Duodenal mucosa (tissue), 2 donors: ENCODE measurements around the gene CHD6.

Source experiments
- H3K27ac ChIP-seq: one replicate; pipeline ENCODE4 v1.7.0; 2013; ENCODE audit warnings: low read depth, low read length
- H3K27me3 ChIP-seq, 2 donors: one replicate each; pipeline ENCODE4 v1.7.0; 2013; ENCODE audit warnings: low read length in 2 of 2, control low read depth in 1 of 2; ENCODE audit not compliant: insufficient read depth in 2 of 2, control insufficient read depth in 1 of 2
- H3K36me3 ChIP-seq, 2 donors: one replicate each; pipeline ENCODE4 v1.7.0; 2013; ENCODE audit warnings: low read length in 2 of 2, control low read depth in 1 of 2; ENCODE audit not compliant: insufficient read depth in 2 of 2, control insufficient read depth in 1 of 2
- H3K4me1 ChIP-seq, 2 donors: one replicate each; pipeline ENCODE4 v1.7.0; 2013; ENCODE audit warnings: low read length in 2 of 2, control low read depth in 1 of 2; ENCODE audit not compliant: insufficient read depth in 2 of 2, control insufficient read depth in 1 of 2
- H3K4me3 ChIP-seq, 2 donors: one replicate each; pipeline ENCODE4 v1.7.0; 2013; ENCODE audit warnings: low read length in 2 of 2, low read depth in 1 of 2
- H3K9ac ChIP-seq, 2 donors: one replicate each; pipeline ENCODE4 v1.7.0; 2013; ENCODE audit warnings: low read length in 2 of 2, low read depth in 1 of 2
- H3K9me3 ChIP-seq, 2 donors: one replicate each; pipeline ENCODE4 v1.7.0; 2013; ENCODE audit warnings: low read length in 2 of 2, control low read depth in 1 of 2; ENCODE audit not compliant: control insufficient read depth in 1 of 2

CHD6 gene

GRCh38 chr20:41407607-41408006 lies 210.6 kb downstream of the CHD6 start:
- Histone ChIP-seq H3K9me3 (no peaks in the 10 kb centered on the region), H3K4me1 (peaks cover 0 to 5% of the 10 kb centered on the region in 2 donors), H3K27ac (no peak overlapping the region), H3K36me3 (peaks cover 36 to 82% of the 10 kb centered on the region in 2 donors), H3K27me3 (no peaks in the 10 kb centered on the region), H3K9ac (no peak overlapping the region), H3K4me3 (no peak overlapping the region)

DNA sequence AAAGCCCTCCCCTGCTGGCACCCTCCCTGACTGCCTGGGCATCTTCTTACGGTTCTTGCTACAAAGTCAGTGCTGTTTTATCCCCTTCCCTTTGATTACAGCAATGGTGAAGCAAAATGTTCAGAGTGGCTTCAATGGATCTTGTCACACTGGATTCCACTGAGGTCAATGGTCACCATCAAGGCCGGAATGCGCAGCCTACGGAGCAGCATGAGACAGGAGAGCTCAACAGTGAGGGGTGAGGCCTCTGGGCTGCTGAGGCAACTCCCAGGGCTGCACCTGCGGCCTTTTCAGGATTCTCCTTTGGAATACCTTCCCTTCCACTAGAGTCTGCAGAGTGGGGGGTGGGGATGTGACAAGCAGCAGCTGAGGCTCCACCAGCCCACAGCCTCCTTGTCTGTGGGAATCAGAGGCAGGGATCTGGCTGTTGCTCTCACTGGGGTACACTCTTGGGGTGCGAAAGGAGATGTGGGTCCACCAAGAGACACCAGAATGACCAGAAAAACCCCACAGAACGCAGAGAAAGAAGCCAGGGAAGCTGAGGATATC lies 211.2 kb downstream of the CHD6 start:
- H3K9ac ChIP-seq: no peak overlapping the region
- no peaks in the 10 kb centered on the region for H3K9me3 ChIP-seq
- no peaks in the 10 kb centered on the region for H3K27me3 ChIP-seq
- H3K36me3 ChIP-seq: peaks cover 36 to 76% of the 10 kb centered on the region in 2 donors
- no peak overlapping the region for H3K27ac ChIP-seq
- peaks cover 0 to 5% of the 10 kb centered on the region in 2 donors for H3K4me1 ChIP-seq
- no peak overlapping the region for H3K4me3 ChIP-seq

DNA sequence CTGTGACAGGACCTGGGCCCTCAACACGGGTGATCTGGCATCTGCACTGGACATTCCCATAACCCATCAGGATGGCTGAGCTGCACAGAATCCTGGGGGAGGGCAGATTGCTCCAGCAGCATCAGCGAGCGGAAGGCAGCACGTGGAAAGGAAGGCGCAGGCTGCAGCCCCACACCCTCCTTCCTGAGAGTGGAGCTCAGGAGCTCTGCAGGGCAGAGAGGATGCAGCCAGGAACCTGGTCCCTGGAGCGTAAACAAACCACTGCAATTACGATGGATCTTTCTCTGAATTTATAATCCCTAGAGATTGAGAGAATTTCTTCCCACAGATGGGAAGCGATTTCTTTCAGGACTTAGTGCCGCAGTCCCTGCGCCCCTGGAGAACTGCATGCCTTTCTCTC lies 211.8 kb downstream of the CHD6 start:
- H3K4me3 ChIP-seq: no peak overlapping the region
- no peaks in the 10 kb centered on the region for H3K9me3 ChIP-seq
- H3K27me3 ChIP-seq: no peaks in the 10 kb centered on the region
- no peak overlapping the region for H3K9ac ChIP-seq
- H3K36me3 ChIP-seq: peaks cover 36 to 72% of the 10 kb centered on the region in 2 donors
- peaks cover 0 to 5% of the 10 kb centered on the region in 2 donors for H3K4me1 ChIP-seq
- H3K27ac ChIP-seq: no peak overlapping the region

GRCh38 chr20:41405436-41405835 lies 212.7 kb downstream of the CHD6 start:
- Histone ChIP-seq H3K9me3 (no peaks in the 10 kb centered on the region), H3K9ac (no peak overlapping the region), H3K27me3 (no peaks in the 10 kb centered on the region), H3K4me3 (no peak overlapping the region), H3K27ac (no peak overlapping the region), H3K4me1 (peaks cover 0 to 5% of the 10 kb centered on the region in 2 donors), H3K36me3 (peaks cover 36 to 62% of the 10 kb centered on the region in 2 donors)

GRCh38 chr20:41403604-41404003 lies 214.6 kb downstream of the CHD6 start:
- peaks cover 0 to 3% of the 10 kb centered on the region in 2 donors for H3K4me1 ChIP-seq
- no peaks in the 10 kb centered on the region for H3K27me3 ChIP-seq
- no peaks in the 10 kb centered on the region for H3K9me3 ChIP-seq
- H3K4me3 ChIP-seq: no peak overlapping the region
- H3K9ac ChIP-seq: no peak overlapping the region
- no peak overlapping the region for H3K27ac ChIP-seq
- H3K36me3 ChIP-seq: peaks cover 31 to 54% of the 10 kb centered on the region in 2 donors

DNA sequence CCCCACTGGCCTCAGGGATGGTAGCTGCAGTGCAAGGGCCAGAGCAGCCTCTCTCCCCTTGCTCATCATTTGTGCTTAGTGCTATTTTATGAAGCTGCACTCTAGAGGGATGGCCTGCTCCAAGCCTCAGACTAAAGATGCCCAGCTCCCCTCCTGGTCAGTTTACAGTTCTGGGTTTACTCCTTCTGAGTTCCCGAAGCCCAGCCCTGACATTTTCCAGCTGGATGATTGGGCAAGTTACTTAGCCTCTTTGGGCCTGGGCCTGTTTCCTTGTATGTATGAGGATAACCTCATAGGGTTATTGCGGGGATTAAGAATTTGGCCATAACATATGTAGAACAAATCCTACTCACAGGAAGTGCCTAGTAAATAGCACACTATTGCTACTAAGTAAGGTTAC lies 219.8 kb downstream of the CHD6 start:
- Histone ChIP-seq H3K4me1 (peaks cover 6 to 7% of the 10 kb centered on the region in 2 donors), H3K9me3 (no peaks in the 10 kb centered on the region), H3K36me3 (peaks cover 0 to 4% of the 10 kb centered on the region in 2 donors), H3K27me3 (no peaks in the 10 kb centered on the region), H3K9ac (no peak overlapping the region), H3K27ac (peak overlapping the region; percentile 10), H3K4me3 (no peak overlapping the region)

GRCh38 chr20:41395667-41396664 lies 222.2 kb downstream of the CHD6 start:
- Histone ChIP-seq H3K4me3 (no peak overlapping the region), H3K9ac (no peak overlapping the region), H3K27ac (no peak overlapping the region), H3K36me3 (no peaks in the 10 kb centered on the region), H3K27me3 (no peaks in the 10 kb centered on the region), H3K9me3 (no peaks in the 10 kb centered on the region), H3K4me1 (peaks cover 9 to 10% of the 10 kb centered on the region in 2 donors)

DNA sequence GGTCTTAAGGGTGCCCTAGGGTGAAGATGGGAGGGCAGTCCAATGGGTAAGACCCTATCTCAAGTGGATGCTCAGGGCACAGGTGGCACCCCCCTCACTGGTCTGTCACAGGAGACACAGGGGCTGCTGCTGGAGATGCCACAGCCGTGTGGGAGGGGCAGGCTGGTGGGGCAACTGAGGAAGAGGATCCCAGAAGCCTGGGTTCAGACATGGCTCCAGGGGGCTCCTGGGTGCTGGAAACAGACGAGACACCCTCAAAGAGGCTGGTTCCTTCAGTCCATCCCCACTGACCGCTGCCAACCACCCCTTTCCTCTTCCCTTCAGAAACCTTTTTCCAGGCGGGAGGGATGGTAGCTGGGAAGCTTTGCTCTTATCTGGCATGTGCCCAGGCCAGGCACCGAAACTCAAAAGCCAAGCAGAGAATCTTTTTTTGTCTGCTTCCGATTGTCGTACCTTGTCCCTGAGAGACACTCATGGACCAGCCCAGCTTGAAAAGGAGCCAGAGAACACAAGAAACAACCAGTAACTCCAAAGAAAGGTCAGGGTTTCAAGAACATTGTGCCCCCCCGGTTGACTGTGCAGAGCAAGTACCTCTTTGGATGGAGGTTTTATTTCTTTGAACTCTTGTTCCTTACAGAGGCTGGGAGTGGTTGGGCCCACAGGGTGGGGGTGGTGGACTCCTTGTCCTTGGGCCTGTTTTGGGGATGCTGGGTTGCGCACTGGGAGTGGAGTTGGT lies 223.1 kb downstream of the CHD6 start:
- Histone ChIP-seq H3K27me3 (no peaks in the 10 kb centered on the region), H3K4me3 (no peak overlapping the region), H3K36me3 (no peaks in the 10 kb centered on the region), H3K4me1 (peaks cover 9 to 10% of the 10 kb centered on the region in 2 donors), H3K27ac (no peak overlapping the region), H3K9ac (no peak overlapping the region), H3K9me3 (no peaks in the 10 kb centered on the region)

- Histone ChIP-seq H3K4me1 (peaks cover 9 to 10% of the 10 kb centered on the region in 2 donors), H3K27me3 (no peaks in the 10 kb centered on the region), H3K9ac (no peak overlapping the region), H3K4me3 (no peak overlapping the region), H3K27ac (no peak overlapping the region), H3K9me3 (no peaks in the 10 kb centered on the region), H3K36me3 (no peaks in the 10 kb centered on the region)
Observed at GRCh38 chr20:41394081-41394480, 224.1 kb downstream of the CHD6 start.

DNA sequence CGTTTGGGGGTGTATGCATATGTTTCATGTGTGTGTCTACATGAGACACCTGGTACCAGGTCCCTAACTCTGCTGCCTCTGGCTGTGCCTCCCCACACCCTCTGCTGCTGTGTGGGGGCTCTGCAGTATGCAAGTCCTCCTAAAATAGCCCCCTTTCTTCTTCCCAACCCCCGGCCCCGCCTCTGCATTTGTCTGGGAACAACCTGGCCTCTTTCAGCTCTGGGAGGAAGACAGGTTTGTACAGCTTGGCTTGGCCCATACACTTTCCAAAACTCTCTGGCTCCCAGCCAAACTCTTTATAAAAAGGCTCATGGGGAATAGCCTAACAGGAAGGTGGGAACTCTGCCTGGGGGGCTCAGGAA lies 224.5 kb downstream of the CHD6 start:
- no peak overlapping the region for H3K4me3 ChIP-seq
- no peaks in the 10 kb centered on the region for H3K9me3 ChIP-seq
- H3K36me3 ChIP-seq: no peaks in the 10 kb centered on the region
- peaks cover 9 to 10% of the 10 kb centered on the region in 2 donors for H3K4me1 ChIP-seq
- no peak overlapping the region for H3K27ac ChIP-seq
- no peak overlapping the region for H3K9ac ChIP-seq
- no peaks in the 10 kb centered on the region for H3K27me3 ChIP-seq
